ENCODE data around the gene LRRC7. TPM values are rescaled to one million over a fixed set of nuclear protein-coding genes. Genes with fewer than 3 reads are reported as not detected.

LRRC7 gene
- total and polyA plus RNA-seq, 2 of the 8 experiments (the other 6 are each of a cell fraction or from before 2014, with no cell fraction given) = 0.03 to 0.17 TPM

DNA sequence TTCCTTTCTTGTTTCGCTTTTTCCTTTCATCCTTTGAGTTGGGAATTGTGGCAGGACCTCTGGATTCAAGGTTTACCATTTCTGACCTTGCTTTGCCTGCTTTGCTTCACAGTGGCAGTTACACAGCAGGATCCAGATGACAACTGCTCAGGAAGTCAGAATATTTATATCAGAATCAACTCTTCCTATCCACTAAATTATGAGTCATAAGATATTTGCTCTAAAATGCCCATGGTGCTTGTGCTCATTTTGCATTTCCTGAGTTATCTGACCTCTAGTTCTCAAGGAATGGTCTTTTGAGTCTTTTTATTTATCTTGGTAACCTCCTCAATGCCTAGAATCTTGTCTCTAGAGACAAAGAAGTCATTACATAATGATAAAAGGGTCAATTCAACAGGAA lies 290.8 kb downstream of the LRRC7 start (continued):
- no peak for TF ChIP-seq GABPA (IDR thresholded peaks at IDR 0.05; ENCODE audit: borderline replicate concordance, insufficient read depth, low read length)
- no peak for TF ChIP-seq CHD2 (IDR thresholded peaks at IDR 0.05; ENCODE audit: low read length)
- TF ChIP-seq KDM1A (IDR thresholded peaks at IDR 0.05; ENCODE audit: borderline replicate concordance, low read length) = no peak
- TF ChIP-seq JUN (IDR thresholded peaks at IDR 0.05; ENCODE audit: low read depth, low read length) = no peak
- TF ChIP-seq ATF2 (IDR thresholded peaks at IDR 0.05; ENCODE audit: low read length) = no peak
